Osteoblast (primary cell): ENCODE measurements around the gene SORBS2. TPM values are rescaled to one million over a fixed set of nuclear protein-coding genes. Genes with fewer than 3 reads are reported as not detected.

Experiments
- DNase-seq: peaks from one replicate; pipeline ENCODE4 v3.0.0; 2011; ENCODE audit warnings: low spot score, mixed read lengths; ENCODE audit not compliant: insufficient read length; ENCODE audit errors: missing footprints
- H2AFZ ChIP-seq: 2 replicates; pipeline ENCODE4 v1.6.0; 2011; ENCODE audit warnings: mild to moderate bottlenecking, low read length
- H3K27ac ChIP-seq: 2 replicates; pipeline ENCODE4 v1.5.1; 2011; ENCODE audit warnings: mild to moderate bottlenecking, low read depth, low read length, moderate library complexity
- H3K27me3 ChIP-seq: 2 replicates; pipeline ENCODE4 v1.6.0; 2012; ENCODE audit warnings: mild to moderate bottlenecking, control low read depth, inconsistent platforms, low read length, moderate library complexity; ENCODE audit not compliant: insufficient read depth
- H3K36me3 ChIP-seq: 2 replicates; pipeline ENCODE4 v1.5.1; 2011; ENCODE audit warnings: mild to moderate bottlenecking, low read length, control low read depth, moderate library complexity; ENCODE audit not compliant: insufficient read depth
- H3K4me1 ChIP-seq: 2 replicates; pipeline ENCODE4 v1.5.1; 2011; ENCODE audit warnings: mild to moderate bottlenecking, low read length, control low read depth, moderate library complexity; ENCODE audit not compliant: insufficient read depth
- H3K4me2 ChIP-seq: 2 replicates; pipeline ENCODE4 v1.6.0; 2011; ENCODE audit warnings: mild to moderate bottlenecking, low read length; ENCODE audit not compliant: insufficient read depth
- H3K4me3 ChIP-seq: fragments of 200-600 bp; sonication (generic); 3 replicates; pipeline ENCODE4 v1.5.1; 2012; ENCODE audit warnings: mild to moderate bottlenecking, low read length, inconsistent platforms; ENCODE audit not compliant: insufficient read depth
- H3K79me2 ChIP-seq: 2 replicates; pipeline ENCODE4 v1.6.0; 2012; ENCODE audit warnings: mild to moderate bottlenecking, low read length, control low read depth, inconsistent platforms; ENCODE audit not compliant: insufficient read depth
- H3K9me3 ChIP-seq: 2 replicates; pipeline ENCODE4 v1.5.1; 2011; ENCODE audit warnings: low read depth, low read length, control low read depth
- H4K20me1 ChIP-seq: 2 replicates; pipeline ENCODE4 v1.6.0; 2012; ENCODE audit warnings: mild to moderate bottlenecking, low read length, control low read depth; ENCODE audit not compliant: insufficient read depth
- total RNA-seq: library from RNA; depleted of rRNA; stranded (reverse); fragments of >200 nt; gene quantifications from 2 replicates; pipeline ENCODE4 v1.2.3, GENCODE V29; 2012
- TF ChIP-seq, protein P1 (sequence below): IDR thresholded peaks from 2 replicates; pipeline ENCODE4 v1.5.1; 2011; ENCODE audit warnings: mild to moderate bottlenecking, low read depth, low read length, moderate library complexity; ENCODE audit errors: extremely low read depth

The SORBS2 gene
- total RNA-seq, 1 donor = 85.0 TPM

DNA sequence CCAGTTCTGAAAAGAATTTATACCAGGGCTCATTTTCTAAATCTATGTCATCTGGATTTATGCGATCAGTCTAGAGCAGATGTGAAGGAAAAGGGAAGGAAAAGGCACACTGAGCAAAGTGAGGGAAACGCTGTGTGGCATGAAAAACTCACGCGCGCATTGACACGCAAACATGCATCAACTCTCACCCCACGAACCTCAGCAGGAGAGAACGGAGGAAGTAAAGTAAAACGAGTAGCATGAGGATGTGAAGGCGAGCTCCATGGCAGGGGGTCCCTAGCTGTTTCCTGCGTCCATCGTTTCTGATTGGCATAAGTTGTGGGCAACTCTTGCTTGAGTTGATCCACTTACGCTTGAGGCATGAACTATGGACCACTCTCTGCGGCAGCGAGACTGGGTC lies 173.9 kb downstream of the SORBS2 start:
- Histone ChIP-seq H3K4me2 (no peak overlapping the region), H4K20me1 (no peaks in the 10 kb centered on the region), H3K9me3 (no peaks in the 10 kb centered on the region), H3K27ac (no peak overlapping the region), H3K27me3 (no peaks in the 10 kb centered on the region), H3K4me3 (no peak overlapping the region), H3K79me2 (no peaks in the 10 kb centered on the region), H3K36me3 (no peaks in the 10 kb centered on the region), H2AFZ (no peak overlapping the region), H3K4me1 (no peaks in the 10 kb centered on the region)
- TF ChIP-seq, protein P1, sequence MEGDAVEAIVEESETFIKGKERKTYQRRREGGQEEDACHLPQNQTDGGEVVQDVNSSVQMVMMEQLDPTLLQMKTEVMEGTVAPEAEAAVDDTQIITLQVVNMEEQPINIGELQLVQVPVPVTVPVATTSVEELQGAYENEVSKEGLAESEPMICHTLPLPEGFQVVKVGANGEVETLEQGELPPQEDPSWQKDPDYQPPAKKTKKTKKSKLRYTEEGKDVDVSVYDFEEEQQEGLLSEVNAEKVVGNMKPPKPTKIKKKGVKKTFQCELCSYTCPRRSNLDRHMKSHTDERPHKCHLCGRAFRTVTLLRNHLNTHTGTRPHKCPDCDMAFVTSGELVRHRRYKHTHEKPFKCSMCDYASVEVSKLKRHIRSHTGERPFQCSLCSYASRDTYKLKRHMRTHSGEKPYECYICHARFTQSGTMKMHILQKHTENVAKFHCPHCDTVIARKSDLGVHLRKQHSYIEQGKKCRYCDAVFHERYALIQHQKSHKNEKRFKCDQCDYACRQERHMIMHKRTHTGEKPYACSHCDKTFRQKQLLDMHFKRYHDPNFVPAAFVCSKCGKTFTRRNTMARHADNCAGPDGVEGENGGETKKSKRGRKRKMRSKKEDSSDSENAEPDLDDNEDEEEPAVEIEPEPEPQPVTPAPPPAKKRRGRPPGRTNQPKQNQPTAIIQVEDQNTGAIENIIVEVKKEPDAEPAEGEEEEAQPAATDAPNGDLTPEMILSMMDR = no peak
- no peak for DNase-seq

DNA sequence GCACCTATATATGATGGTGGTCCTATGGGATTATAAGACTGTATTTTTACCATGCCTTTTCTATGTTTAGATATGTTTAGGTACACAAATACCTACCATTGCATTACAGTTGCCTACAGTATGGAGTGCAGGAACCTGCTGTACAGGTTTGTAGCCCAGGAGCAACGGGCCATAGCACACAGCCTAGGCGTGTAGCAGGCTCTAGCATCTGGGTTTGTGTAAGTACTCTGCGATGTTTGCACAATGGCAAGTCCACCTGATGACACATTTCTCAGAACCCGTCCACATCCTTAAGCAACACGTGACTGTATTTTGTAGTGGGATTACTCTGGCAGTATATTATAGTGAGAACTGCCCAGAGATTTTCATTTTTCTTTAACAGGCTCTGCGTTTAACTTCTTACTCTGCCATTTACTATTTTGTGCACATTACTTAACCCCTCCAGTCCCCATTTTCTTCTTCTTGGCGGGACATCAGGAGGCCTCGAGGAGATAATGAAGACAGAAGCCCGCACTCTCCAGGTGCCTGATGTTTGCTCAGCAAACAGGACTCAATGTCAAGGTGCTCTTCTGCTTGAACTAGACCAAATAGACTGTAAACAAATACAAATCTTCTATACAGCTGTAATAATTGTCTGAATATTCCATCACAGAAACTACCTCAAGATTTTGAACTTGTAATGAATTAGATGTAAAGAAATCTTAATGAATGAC lies 174.7 kb downstream of the SORBS2 start:
- no peak overlapping the region for H3K4me3 ChIP-seq
- H2AFZ ChIP-seq = no peak overlapping the region
- H3K36me3 ChIP-seq = no peaks in the 10 kb centered on the region
- no peaks in the 10 kb centered on the region for H4K20me1 ChIP-seq
- no peaks in the 10 kb centered on the region for H3K79me2 ChIP-seq
- no peak overlapping the region for H3K27ac ChIP-seq
- no peaks in the 10 kb centered on the region for H3K9me3 ChIP-seq
- no peak for DNase-seq
- TF ChIP-seq, protein P1 = no peak
- H3K4me2 ChIP-seq = no peak overlapping the region
- no peaks in the 10 kb centered on the region for H3K4me1 ChIP-seq
- H3K27me3 ChIP-seq = no peaks in the 10 kb centered on the region

DNA sequence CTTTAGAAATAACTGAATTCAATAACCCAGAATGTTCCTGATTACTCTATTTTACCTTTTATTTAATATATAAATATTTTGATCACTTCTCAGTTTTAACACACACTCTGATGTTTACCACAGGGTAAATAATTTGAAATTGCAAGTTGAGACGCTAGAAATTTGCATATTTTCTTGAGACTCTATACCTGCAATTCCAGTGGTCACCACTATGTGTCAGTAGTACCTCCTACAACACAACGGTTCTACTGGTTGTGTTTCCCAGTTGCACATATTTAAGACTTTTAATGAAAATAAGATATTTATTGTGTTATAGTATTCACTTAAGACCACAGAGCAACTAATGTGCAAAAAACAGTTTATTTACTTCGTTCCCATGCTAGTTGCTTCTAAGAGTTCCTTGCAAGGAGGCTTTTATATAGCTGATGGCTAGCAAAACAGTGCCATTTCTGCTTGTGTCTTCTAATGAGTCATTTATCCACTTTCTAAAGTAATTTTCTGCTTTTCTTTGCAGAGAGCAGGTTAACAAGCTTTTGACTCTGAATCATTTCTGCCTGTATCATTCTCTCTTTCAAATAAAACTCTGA lies 177.8 kb downstream of the SORBS2 start:
- Histone ChIP-seq H3K4me2 (no peak overlapping the region), H3K4me3 (no peak overlapping the region), H3K36me3 (no peaks in the 10 kb centered on the region), H3K79me2 (no peaks in the 10 kb centered on the region), H3K9me3 (no peaks in the 10 kb centered on the region), H2AFZ (no peak overlapping the region), H3K27me3 (no peaks in the 10 kb centered on the region), H3K4me1 (no peaks in the 10 kb centered on the region), H4K20me1 (no peaks in the 10 kb centered on the region), H3K27ac (no peak overlapping the region)
- peak; percentile 54 for DNase-seq
- TF ChIP-seq, protein P1 = peak; percentile 43

DNA sequence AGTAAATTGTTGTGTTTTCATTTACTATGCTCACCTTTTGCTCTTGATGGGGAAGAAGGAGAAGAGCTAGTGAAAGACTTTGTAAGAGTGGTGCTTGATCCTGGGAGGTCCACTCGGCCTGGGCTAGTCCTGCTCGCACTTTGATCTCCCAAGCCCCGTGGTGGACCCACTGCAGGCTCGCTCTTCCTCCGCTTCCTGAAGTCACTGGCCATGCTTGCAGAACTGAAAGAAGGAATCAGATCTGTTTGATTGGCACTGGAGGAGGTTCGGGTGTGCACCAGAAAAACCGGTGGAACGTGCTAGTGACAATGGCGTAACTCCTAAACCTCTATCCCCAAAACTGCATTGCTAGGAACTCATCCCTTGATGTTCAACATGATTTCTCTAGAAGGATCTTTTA lies 185.2 kb downstream of the SORBS2 start:
- no peak overlapping the region for H3K4me2 ChIP-seq
- no peaks in the 10 kb centered on the region for H3K4me1 ChIP-seq
- H3K79me2 ChIP-seq = no peaks in the 10 kb centered on the region
- no peaks in the 10 kb centered on the region for H3K9me3 ChIP-seq
- H3K27me3 ChIP-seq = no peaks in the 10 kb centered on the region
- TF ChIP-seq, protein P1 = no peak
- peaks cover 10% of the 10 kb centered on the region for H3K36me3 ChIP-seq
- no peak for DNase-seq
- no peaks in the 10 kb centered on the region for H4K20me1 ChIP-seq
- H3K4me3 ChIP-seq = no peak overlapping the region
- H2AFZ ChIP-seq = no peak overlapping the region
- no peak overlapping the region for H3K27ac ChIP-seq
